HTR-8/SVneo (cell line): Measurements from ENCODE around the gene NOG.

ENCODE experiments used
- DNase-seq: peaks from one replicate; pipeline ENCODE4 v3.0.0; 2011; ENCODE audit warnings: low spot score, mixed read lengths; ENCODE audit not compliant: insufficient read length
- FAIRE-seq: peaks from 2 replicates; lab custom pipeline; 2011; peaks lifted over from hg19 to GRCh38; lab: Jason Lieb, UNC

NOG gene

GRCh38 chr17:56595831-56596690 lies 2.6 kb downstream of the NOG start:
- peak; percentile 72 for FAIRE-seq
- peak; percentile 29 for DNase-seq

GRCh38 chr17:56596691-56597494 lies 3.4 kb downstream of the NOG start:
- FAIRE-seq (no peak), DNase-seq (peak; percentile 18)

- peak; percentile 57 for DNase-seq
Observed at GRCh38 chr17:56597495-56597990, 4.0 kb downstream of the NOG start.

DNA sequence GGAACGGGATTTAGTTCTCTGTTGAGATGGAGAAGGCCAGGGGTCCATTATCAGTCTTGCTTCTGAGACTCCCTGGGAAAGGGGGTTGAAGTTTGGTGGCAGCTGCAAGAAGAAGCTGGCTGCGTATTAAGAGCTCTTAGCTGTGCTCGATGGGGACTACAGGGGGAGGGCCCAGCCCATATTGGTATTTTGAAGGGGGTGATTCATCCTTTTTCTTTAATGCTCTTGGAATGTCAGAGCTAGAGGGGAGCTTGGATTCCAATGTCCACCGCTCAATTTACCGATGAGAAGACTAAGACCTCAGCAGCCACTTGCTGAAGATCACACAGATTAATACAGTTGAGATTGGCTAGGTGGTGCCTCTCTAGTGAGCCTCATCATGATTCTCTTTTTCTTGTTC lies 5.0 kb downstream of the NOG start:
- FAIRE-seq: peak; percentile 87
- DNase-seq: peak; percentile 81

More at GRCh38 chr17:56597495-56597990, 4.0 kb downstream of the NOG start:
- FAIRE-seq: peak; percentile 97

- peak; percentile 71 for FAIRE-seq
- DNase-seq: no peak
Observed at GRCh38 chr17:56599088-56599487, 5.6 kb downstream of the NOG start.

DNA sequence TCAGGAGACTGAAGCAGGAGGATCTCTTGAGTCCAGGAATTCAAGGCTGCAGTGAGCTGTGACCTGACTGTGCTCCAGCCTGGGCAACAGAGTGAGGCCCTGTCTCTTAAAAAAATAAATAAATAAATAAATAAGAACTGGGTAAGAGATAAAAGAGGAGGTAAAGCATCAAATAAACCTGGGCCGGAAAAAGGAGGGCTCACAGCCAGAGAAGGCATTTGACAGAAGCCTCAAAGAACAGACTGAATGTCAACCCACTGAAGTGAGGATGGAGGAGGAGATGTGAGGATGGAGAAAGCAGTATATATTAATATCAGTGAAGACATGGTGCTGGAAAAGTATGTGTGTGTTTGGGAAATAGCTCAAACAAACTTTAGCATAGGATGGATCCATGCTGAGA lies 6.1 kb downstream of the NOG start:
- FAIRE-seq: no peak
- no peak for DNase-seq

DNA sequence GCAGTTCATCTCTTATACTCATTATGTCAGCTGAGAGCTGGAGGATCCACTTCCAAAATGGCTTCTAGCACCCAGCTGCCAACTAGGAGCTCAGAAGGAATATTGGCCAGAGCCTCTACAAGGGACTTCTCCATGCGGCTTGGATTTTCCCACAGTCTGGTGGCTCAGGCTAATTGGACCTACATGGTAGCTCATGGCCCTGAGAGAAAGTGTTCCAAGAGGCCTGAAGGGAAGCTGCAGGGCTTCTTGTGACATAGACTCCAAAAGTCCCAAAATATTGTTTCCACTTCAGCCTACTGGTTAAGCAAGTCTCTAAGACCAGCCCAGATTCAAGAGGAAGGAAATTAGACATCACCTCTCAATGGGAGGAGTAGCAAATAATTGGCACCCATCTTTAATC lies 6.8 kb downstream of the NOG start:
- DNase-seq (no peak), FAIRE-seq (no peak)

GRCh38 chr17:56601591-56601990 lies 8.1 kb downstream of the NOG start:
- DNase-seq (no peak), FAIRE-seq (no peak)

DNA sequence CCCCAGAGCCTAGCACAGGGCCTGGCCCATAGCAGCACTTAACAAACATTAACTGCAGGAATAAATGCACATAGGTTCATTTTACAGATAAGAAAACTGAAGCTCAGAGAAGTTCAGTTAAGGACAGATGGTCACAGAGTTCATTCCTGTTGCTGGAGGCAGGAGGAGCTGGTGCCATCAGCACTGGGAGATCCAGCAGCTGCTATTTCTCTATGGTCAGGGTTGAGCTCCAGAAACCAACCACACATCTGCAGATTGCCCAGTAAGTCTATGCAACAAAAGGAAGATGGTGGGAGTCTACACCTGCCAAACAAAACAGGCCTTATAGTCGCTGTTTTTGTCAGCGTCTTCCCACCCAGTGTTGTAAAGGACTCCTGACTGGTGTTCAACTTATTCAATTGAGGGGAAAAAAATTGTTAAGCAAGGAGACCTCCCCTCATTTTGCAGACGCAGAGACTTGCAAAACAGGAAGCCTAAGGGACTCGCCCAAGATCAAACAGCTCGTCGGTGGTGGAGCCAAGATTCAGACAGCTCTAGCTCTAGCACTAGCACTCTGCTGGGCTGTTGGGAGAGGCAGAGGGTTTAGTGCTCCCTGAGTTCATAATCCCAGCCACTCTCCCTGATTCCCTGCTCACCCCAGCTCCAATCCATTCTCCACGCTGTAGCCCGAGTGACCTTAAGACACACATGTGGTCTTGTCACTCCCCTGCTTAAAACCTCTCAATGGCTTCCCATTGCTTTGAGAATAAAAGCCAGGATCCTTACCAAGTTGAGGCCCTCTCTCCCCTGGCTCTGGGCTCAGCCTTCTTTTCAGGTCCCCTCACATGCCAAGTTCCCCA lies 9.0 kb downstream of the NOG start:
- DNase-seq (no peak), FAIRE-seq (peak; percentile 26)

GRCh38 chr17:56603486-56604238 lies 10.2 kb downstream of the NOG start:
- DNase-seq (no peak), FAIRE-seq (peak; percentile 54)

- FAIRE-seq: no peak
- no peak for DNase-seq
Observed at GRCh38 chr17:56604691-56605290, 11.3 kb downstream of the NOG start.

GRCh38 chr17:56608944-56609343 lies 15.4 kb downstream of the NOG start:
- FAIRE-seq (no peak), DNase-seq (no peak)

GRCh38 chr17:56610321-56610720 lies 16.8 kb downstream of the NOG start:
- no peak for DNase-seq
- FAIRE-seq: peak; percentile 44

DNA sequence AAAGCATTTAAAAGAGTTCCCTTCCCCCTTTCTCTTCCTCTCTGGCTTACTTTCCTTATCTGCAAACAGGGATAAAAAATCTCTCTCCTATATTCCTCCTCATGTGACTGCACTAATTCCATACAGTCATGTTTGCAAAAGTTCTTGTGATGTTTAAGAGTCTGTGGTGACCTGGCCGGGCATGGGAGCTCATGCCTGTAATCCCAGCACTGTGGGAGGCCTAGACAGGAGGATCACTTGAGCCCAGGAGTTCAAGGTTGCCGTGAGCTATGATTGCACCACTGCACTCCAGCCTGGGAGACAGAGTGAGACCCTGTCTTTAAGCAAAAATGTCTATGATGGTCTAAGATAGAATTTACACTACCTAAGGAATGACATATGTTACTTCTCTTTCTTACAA lies 19.6 kb downstream of the NOG start:
- FAIRE-seq: no peak
- DNase-seq: no peak

- FAIRE-seq (peak; percentile 75), DNase-seq (no peak)
Observed at GRCh38 chr17:56614522-56614921, 21.0 kb downstream of the NOG start.

DNA sequence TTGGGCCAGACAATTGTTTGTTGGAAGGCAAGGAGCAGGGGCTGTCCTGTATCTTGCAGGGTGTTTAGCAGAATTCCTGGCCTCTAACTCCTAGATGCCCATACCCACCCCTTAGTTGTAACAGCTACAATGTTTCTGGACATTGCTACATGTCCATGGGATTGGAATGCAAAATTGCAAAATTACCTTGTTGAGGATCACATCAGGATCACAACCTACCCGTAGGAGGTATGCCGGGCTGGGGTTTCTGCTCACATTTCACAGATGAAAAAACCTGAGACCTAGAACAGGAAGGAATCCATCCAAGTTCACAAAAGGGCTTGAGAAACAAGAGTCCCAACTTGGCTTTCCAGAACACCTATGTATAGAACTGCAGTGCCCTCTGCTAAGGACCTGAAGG lies 22.7 kb downstream of the NOG start:
- no peak for DNase-seq
- FAIRE-seq: peak; percentile 31

DNA sequence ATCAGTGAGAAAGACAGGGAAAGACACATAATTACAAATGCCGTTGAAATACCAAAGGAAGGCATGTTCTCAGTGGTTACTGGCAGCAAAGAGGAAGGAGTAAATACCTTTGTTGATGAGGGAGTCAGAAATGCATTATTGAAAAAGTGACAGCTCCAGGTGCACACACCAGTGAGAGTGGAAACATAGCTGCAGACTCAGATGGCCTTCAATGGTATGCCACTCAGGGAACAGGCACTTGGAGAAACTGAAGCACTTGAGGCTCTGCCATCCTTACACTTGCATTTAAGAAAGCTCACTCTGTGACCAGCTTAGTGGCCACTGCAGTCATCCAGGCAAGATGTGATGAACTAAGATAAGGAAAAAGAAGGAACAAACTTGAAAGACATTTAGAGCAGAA lies 29.9 kb downstream of the NOG start:
- DNase-seq (no peak), FAIRE-seq (peak; percentile 54)

DNA sequence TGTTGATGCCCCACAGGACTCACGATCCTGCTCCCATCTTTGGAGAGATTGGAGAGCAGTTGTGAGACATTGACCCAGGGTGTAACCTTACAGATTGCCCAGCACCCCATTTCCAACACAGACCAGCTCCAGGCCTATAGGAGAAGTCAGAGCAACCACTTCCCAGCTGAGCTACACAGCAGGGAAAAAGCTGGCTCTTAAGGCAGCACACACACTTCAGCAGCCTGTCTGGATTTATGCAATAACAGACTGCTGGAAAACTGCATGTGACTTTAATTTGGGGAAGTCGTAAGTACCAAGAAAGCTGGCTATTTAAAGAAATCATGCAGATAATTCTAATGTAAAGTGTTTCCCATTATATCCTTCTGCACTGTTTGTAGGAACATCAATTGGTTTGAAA lies 30.8 kb downstream of the NOG start:
- DNase-seq (no peak), FAIRE-seq (no peak)

GRCh38 chr17:56624912-56625311 lies 31.4 kb downstream of the NOG start:
- no peak for DNase-seq

More at GRCh38 chr17:56624912-56625311, 31.4 kb downstream of the NOG start:
- no peak for FAIRE-seq
